ENCODE results near the gene FMN1. TPM values are rescaled to one million over a fixed set of nuclear protein-coding genes. Genes with fewer than 3 reads are reported as not detected.
A peak's percentile ranks its signal among the peaks of the same experiment; 100 is the strongest.

The FMN1 gene
- total RNA-seq, 1 experiment from 2014 or later: 2.4 TPM

GRCh38 chr15:33031324-33031821 is 163.1 kb downstream of the FMN1 start:
- no peaks in the 10 kb centered on the region for H3K9me2 ChIP-seq (replicated peaks; ENCODE audit: low read length)
- POLR2A ChIA-PET (ENCODE audit: unreplicated experiment): no interaction called here
- no peaks in the 10 kb centered on the region for H3K27me3 ChIP-seq (ENCODE audit: low read length)
- H3K9me3 ChIP-seq (ENCODE audit: low read length): no peaks in the 10 kb centered on the region
- peak overlapping the region; percentile 31; the same call in 1 of the 2 replicates for H2AFZ ChIP-seq (ENCODE audit: low read length)
- H3F3A ChIP-seq (ENCODE audit: low read length, unreplicated experiment): no peaks in the 10 kb centered on the region
- H3K36me3 ChIP-seq (ENCODE audit: low read depth, low read length): no peaks in the 10 kb centered on the region
- DNase-seq: peak; percentile 50
- no peak overlapping the region for H3K4me3 ChIP-seq (ENCODE audit: low read length)
- no peaks in the 10 kb centered on the region for H3K79me2 ChIP-seq (ENCODE audit: low read length)
- BruUV-seq (replicated peaks): no TSS peak
- TF ChIP-seq EZH2 (IDR thresholded peaks at IDR 0.05; ENCODE audit: low read length, unreplicated experiment) (no peak), CTCF (conservative IDR thresholded peaks at IDR 0.05; ENCODE audit: low read depth, low read length) (no peak), EZH2phosphoT487 (IDR thresholded peaks at IDR 0.05; ENCODE audit: borderline replicate concordance, low read length) (no peak)
- H4K20me1 ChIP-seq (ENCODE audit: low read length): no peaks in the 10 kb centered on the region
- intact Hi-C loops (cut with micrococcal nuclease): loop anchor here (1.0 kb wide), 1 partner anchor 37 kb away; no protein-coding TSS in a partner anchor
- H3K4me1 ChIP-seq (ENCODE audit: insufficient read depth, low read length): peaks cover 32% of the 10 kb centered on the region
- H3K4me2 ChIP-seq (ENCODE audit: low read length): peak overlapping the region; percentile 26
- no peak overlapping the region for H3K9ac ChIP-seq (ENCODE audit: low read length)
- H3K27ac ChIP-seq (ENCODE audit: low read length): peak overlapping the region; percentile 26
- CTCF ChIA-PET: interaction anchor here (0.5 kb wide), 1 partner anchor 571 kb away, joined by 4 read pairs; no protein-coding TSS in a partner anchor
- peak; percentile 77 for ATAC-seq

GRCh38 chr15:33030315-33030714 is 164.2 kb downstream of the FMN1 start:
- TF ChIP-seq EZH2phosphoT487 (IDR thresholded peaks at IDR 0.05; ENCODE audit: borderline replicate concordance, low read length) (no peak), EZH2 (IDR thresholded peaks at IDR 0.05; ENCODE audit: low read length, unreplicated experiment) (no peak), CTCF (conservative IDR thresholded peaks at IDR 0.05; ENCODE audit: low read depth, low read length) (no peak)
- H3K27me3 ChIP-seq (ENCODE audit: low read length): no peaks in the 10 kb centered on the region

DNA sequence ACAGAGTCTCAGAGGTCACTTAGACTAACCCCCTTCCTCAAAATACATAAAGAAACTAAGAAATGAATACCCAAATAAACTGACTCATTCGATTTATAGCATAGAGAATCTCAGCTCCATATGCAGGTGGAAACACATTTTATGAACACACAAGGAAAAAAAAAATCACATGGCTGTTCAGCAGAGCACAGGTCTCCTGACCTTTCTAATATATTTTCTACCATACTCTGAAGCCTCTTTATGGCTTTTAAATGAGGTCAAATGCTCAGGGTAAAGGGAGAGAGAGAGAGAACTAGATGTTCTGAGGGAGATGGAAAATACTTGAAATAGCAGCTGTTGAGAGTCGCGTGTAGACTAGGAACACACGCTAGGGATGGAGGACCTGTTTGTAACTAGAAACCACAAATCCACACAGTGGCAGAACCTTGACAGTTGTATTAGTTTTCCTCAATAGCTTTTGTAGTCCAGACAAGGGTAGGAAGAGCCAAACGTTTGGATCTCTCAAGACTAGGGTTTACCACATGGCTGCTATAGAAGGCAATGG is 165.3 kb downstream of the FMN1 start:
- Histone ChIP-seq H3K9me3 (ENCODE audit: low read length) (no peaks in the 10 kb centered on the region), H3K4me2 (ENCODE audit: low read length) (no peak overlapping the region), H4K20me1 (ENCODE audit: low read length) (no peaks in the 10 kb centered on the region), H3K27me3 (ENCODE audit: low read length) (no peaks in the 10 kb centered on the region), H3K27ac (ENCODE audit: low read length) (no peak overlapping the region), H3K9me2 (replicated peaks; ENCODE audit: low read length) (no peaks in the 10 kb centered on the region), H3K9ac (ENCODE audit: low read length) (no peak overlapping the region), H3F3A (ENCODE audit: low read length, unreplicated experiment) (no peaks in the 10 kb centered on the region), H2AFZ (ENCODE audit: low read length) (no peak overlapping the region), H3K79me2 (ENCODE audit: low read length) (no peaks in the 10 kb centered on the region), H3K4me1 (ENCODE audit: insufficient read depth, low read length) (peaks cover 32% of the 10 kb centered on the region), H3K36me3 (ENCODE audit: low read depth, low read length) (no peaks in the 10 kb centered on the region), H3K4me3 (ENCODE audit: low read length) (no peak overlapping the region)
- intact Hi-C loops (cut with micrococcal nuclease): loop anchor here (10.0 kb wide), 1 partner anchor 176 kb away; no protein-coding TSS in a partner anchor
- DNase-seq (no peak), ATAC-seq (no peak)
- BruUV-seq (replicated peaks): no TSS peak
- TF ChIP-seq EZH2 (IDR thresholded peaks at IDR 0.05; ENCODE audit: low read length, unreplicated experiment) (no peak), EZH2phosphoT487 (IDR thresholded peaks at IDR 0.05; ENCODE audit: borderline replicate concordance, low read length) (no peak), CTCF (conservative IDR thresholded peaks at IDR 0.05; ENCODE audit: low read depth, low read length) (no peak)
- POLR2A ChIA-PET (ENCODE audit: unreplicated experiment): no interaction called here
- CTCF ChIA-PET: interaction anchor here (1.1 kb wide), 1 partner anchor 379 kb away, joined by 4 read pairs; no protein-coding TSS in a partner anchor

More at GRCh38 chr15:33030315-33030714, 164.2 kb downstream of the FMN1 start:
- POLR2A ChIA-PET (ENCODE audit: unreplicated experiment): interaction anchor here (0.5 kb wide), 1 partner anchor 30 kb away, joined by 5 read pairs; no protein-coding TSS in a partner anchor
- no peaks in the 10 kb centered on the region for H3K9me3 ChIP-seq (ENCODE audit: low read length)
- peaks cover 32% of the 10 kb centered on the region for H3K4me1 ChIP-seq (ENCODE audit: insufficient read depth, low read length)
- no peaks in the 10 kb centered on the region for H3K9me2 ChIP-seq (replicated peaks; ENCODE audit: low read length)
- CTCF ChIA-PET: no interaction called here
- no peak overlapping the region for H2AFZ ChIP-seq (ENCODE audit: low read length)
- DNase-seq: no peak
- no peaks in the 10 kb centered on the region for H3K36me3 ChIP-seq (ENCODE audit: low read depth, low read length)
- H3K4me2 ChIP-seq (ENCODE audit: low read length): peak overlapping the region; percentile 50
- H3K79me2 ChIP-seq (ENCODE audit: low read length): no peaks in the 10 kb centered on the region
- no peak overlapping the region for H3K9ac ChIP-seq (ENCODE audit: low read length)
- H4K20me1 ChIP-seq (ENCODE audit: low read length): no peaks in the 10 kb centered on the region
- intact Hi-C loops (cut with micrococcal nuclease): no loop called here
- H3K27ac ChIP-seq (ENCODE audit: low read length): no peak overlapping the region
- BruUV-seq (replicated peaks): no TSS peak
- H3K4me3 ChIP-seq (ENCODE audit: low read length): 0 out of 2 replicates have a peak overlapping the region, but pooled peaks have one; percentile 21
- peak; percentile 50 for ATAC-seq
- no peaks in the 10 kb centered on the region for H3F3A ChIP-seq (ENCODE audit: low read length, unreplicated experiment)

All from PC-3 (cell line).